Activated effector memory CD4-positive, alpha-beta T cell treated with Interleukin-2 at 50 U/mL for 16 hours (primary cell): ENCODE measurements around the gene UBD.

ENCODE experiments used
- DNase-seq: peaks from one replicate; pipeline ENCODE4 v3.0.0-alpha.2; 2020

The UBD gene

GRCh38 chr6:29559524-29560287, at the start of gene UBD:
UBD (minus strand) TSS chr6:29559732; CDS start chr6:29559701, 31 bp downstream.
- no peak for DNase-seq

- no peak for DNase-seq
Measured at GRCh38 chr6:29608131-29608530, 48.6 kb upstream of the UBD start.

GRCh38 chr6:29603930-29604329, 44.4 kb upstream of the UBD start:
- no peak for DNase-seq

GRCh38 chr6:29603456-29603855, 43.9 kb upstream of the UBD start:
- DNase-seq: no peak

GRCh38 chr6:29602564-29603361, 43.2 kb upstream of the UBD start:
- DNase-seq: no peak

GRCh38 chr6:29598172-29598747, 38.7 kb upstream of the UBD start:
- no peak for DNase-seq

- no peak for DNase-seq
Measured at GRCh38 chr6:29597184-29597583, 37.7 kb upstream of the UBD start.

GRCh38 chr6:29596381-29596900, 36.9 kb upstream of the UBD start:
- no peak for DNase-seq

GRCh38 chr6:29593199-29593855, 33.8 kb upstream of the UBD start:
- no peak for DNase-seq

GRCh38 chr6:29591677-29592076, 32.1 kb upstream of the UBD start:
- DNase-seq: no peak

- DNase-seq: no peak
Measured at GRCh38 chr6:29590218-29590808, 30.8 kb upstream of the UBD start.

- peak; percentile 15 for DNase-seq
Measured at GRCh38 chr6:29589423-29590048, 30.0 kb upstream of the UBD start.

- no peak for DNase-seq
Measured at GRCh38 chr6:29584821-29585220, 25.3 kb upstream of the UBD start, which contains the start of gene OR2H2. OR2H2 (plus strand) TSS chr6:29585121; CDS start chr6:29587945, 2,824 bp downstream.

- no peak for DNase-seq
Measured at GRCh38 chr6:29577544-29577943, 18.0 kb upstream of the UBD start.

GRCh38 chr6:29576056-29576455, 16.5 kb upstream of the UBD start:
- no peak for DNase-seq

- DNase-seq: no peak
Measured at GRCh38 chr6:29567991-29568390, 8.5 kb upstream of the UBD start.

GRCh38 chr6:29567541-29567940, 8.0 kb upstream of the UBD start:
- no peak for DNase-seq

- no peak for DNase-seq
Measured at GRCh38 chr6:29566856-29567255, 7.3 kb upstream of the UBD start.

GRCh38 chr6:29564875-29565274, 5.3 kb upstream of the UBD start:
- DNase-seq: no peak

- DNase-seq: no peak
Measured at GRCh38 chr6:29563435-29563965, 4.0 kb upstream of the UBD start.

GRCh38 chr6:29561606-29562181, 2.2 kb upstream of the UBD start:
- no peak for DNase-seq
